H1 (cell line): ENCODE results near the gene PSME4. TPM values are rescaled to one million over a fixed set of nuclear protein-coding genes. Genes with fewer than 3 reads are reported as not detected.

ENCODE experiments used
- CHD7 ChIP-seq: fragments of 300-600 bp; sonication (generic); IDR thresholded peaks from 2 replicates; pipeline ENCODE4 v1.7.1; 2012; ENCODE audit warnings: low read length, moderate library complexity, mild to moderate bottlenecking, inconsistent platforms; ENCODE audit not compliant: insufficient replicate concordance
- EP300 ChIP-seq, 2 experiments: IDR thresholded peaks; 1 replicate in 1 of 2; 2 replicates in 1 of 2; pipeline ENCODE4 v1.6.1; 2011 to 2012; ENCODE audit warnings: low read depth in 2 of 2, low read length in 2 of 2, mild to moderate bottlenecking in 2 of 2, borderline replicate concordance in 1 of 2, inconsistent platforms in 1 of 2, moderate library complexity in 1 of 2
- KDM4A ChIP-seq: IDR thresholded peaks from one replicate; pipeline ENCODE4 v1.7.1; 2012; ENCODE audit warnings: low read depth, mild to moderate bottlenecking, moderate library complexity, low read length, inconsistent platforms; ENCODE audit not compliant: severe bottlenecking
- POLR2A ChIP-seq, 2 experiments: IDR thresholded peaks; 1 replicate in 1 of 2; 2 replicates in 1 of 2; pipeline ENCODE4 v1.6.1; 2011; ENCODE audit warnings: low read depth in 2 of 2, low read length in 2 of 2, mild to moderate bottlenecking in 2 of 2; ENCODE audit errors: control extremely low read depth in 1 of 2
- polyA plus RNA-seq, 7 experiments: library from polyadenylated mRNA; depleted of rRNA in 3 of 7; stranded (reverse) in 5 of 7; unstranded in 2 of 7; fragments of >200 nt in 5 of 7; fragments of 200-250 nt in 2 of 7; gene quantifications; 1 replicate in 5 of 7; 2 replicates in 1 of 7; 4 replicates in 1 of 7; pipeline versions ENCODE4 v1.2.1 to v1.2.3, GENCODE V29; 2011 to 2013; ENCODE audit warnings: missing spikeins in 2 of 7, mixed read lengths in 2 of 7
- total RNA-seq: library from RNA; stranded (reverse); fragmentation: NEBNext Ultra II Directional; extraction: Animal tissue kit (Norgen Biotek cat#: 25700); gene quantifications from 2 replicates; pipeline ENCODE4 v1.2.1, GENCODE V29; 2021

PSME4 gene
- total and polyA plus RNA-seq, 2 of the 8 experiments (the other 6 are each of a cell fraction or from before 2014, with no cell fraction given) = 42.2 to 116 TPM

GRCh38 chr2:53865264-53865663, 105.5 kb downstream of the PSME4 start (continued):
- no peak for TF ChIP-seq KDM4A
- no peak for TF ChIP-seq EP300 (IDR thresholded peaks at IDR 0.05; ENCODE audit: borderline replicate concordance in 1 of 2, low read depth in 2 of 2, low read length in 2 of 2)
- TF ChIP-seq CHD7 = no peak
- TF ChIP-seq POLR2A (IDR thresholded peaks at IDR 0.05; ENCODE audit: control extremely low read depth in 1 of 2, low read depth in 2 of 2, low read length in 2 of 2) = no peak
- TF ChIP-seq, all 59 proteins: peak for 0
